Measurements from ENCODE around the gene AHSG.

DNA sequence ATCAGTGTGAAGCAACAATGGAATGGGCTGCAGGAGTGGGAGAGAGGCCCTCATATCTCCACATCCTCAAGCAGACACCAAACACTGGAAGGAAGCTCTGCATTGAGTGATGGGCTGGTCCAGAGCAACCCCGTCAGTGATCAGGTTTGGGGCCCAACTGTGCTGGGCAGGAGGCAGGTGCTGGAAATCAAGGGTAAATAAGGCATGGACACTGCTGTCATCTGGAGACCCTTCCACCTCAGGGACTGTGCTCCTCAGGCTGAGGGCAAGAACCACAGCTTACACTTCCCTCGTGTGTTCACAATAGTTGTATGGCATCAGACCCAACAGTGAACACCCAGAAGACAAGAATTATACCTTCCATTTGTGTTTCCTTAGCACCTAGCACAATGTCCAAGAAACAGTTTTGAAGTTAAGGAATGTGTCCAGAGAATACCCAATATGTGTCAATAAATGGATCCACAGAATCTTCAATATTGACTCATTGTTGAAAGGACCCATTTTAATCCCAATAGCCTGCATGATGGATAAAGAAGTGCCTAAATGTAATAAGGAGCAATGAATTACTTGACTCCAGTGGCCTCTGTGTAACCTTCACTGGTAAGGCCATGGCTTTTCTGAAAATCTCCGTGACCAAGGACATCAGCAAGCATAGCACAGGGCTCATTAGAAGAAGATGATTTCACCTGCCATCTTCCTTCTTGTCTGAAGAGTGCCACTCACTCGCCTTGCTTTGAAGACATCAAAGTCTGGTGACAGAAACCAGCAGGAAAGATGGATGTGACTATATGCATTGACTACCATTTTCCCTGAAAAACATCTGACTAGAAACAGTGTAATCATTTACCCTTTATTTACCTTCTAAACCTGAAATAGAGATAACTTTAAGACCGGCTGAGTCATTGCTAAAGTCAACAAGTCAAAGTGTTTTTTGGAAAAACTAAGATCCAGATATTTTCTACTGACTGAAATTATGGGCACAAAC, 7.0 kb upstream of the AHSG start:
- TF ChIP-seq, protein P1, sequence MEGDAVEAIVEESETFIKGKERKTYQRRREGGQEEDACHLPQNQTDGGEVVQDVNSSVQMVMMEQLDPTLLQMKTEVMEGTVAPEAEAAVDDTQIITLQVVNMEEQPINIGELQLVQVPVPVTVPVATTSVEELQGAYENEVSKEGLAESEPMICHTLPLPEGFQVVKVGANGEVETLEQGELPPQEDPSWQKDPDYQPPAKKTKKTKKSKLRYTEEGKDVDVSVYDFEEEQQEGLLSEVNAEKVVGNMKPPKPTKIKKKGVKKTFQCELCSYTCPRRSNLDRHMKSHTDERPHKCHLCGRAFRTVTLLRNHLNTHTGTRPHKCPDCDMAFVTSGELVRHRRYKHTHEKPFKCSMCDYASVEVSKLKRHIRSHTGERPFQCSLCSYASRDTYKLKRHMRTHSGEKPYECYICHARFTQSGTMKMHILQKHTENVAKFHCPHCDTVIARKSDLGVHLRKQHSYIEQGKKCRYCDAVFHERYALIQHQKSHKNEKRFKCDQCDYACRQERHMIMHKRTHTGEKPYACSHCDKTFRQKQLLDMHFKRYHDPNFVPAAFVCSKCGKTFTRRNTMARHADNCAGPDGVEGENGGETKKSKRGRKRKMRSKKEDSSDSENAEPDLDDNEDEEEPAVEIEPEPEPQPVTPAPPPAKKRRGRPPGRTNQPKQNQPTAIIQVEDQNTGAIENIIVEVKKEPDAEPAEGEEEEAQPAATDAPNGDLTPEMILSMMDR (IDR thresholded peaks at IDR 0.05) = no peak
- no peak for TF ChIP-seq POLR2A (IDR thresholded peaks at IDR 0.05)
